ENCODE data around the gene RAB31. TPM values are rescaled to one million over a fixed set of nuclear protein-coding genes. Genes with fewer than 3 reads are reported as not detected.

The RAB31 gene
- total RNA-seq, 1 donor from 2014 or later: 18.9 TPM

DNA sequence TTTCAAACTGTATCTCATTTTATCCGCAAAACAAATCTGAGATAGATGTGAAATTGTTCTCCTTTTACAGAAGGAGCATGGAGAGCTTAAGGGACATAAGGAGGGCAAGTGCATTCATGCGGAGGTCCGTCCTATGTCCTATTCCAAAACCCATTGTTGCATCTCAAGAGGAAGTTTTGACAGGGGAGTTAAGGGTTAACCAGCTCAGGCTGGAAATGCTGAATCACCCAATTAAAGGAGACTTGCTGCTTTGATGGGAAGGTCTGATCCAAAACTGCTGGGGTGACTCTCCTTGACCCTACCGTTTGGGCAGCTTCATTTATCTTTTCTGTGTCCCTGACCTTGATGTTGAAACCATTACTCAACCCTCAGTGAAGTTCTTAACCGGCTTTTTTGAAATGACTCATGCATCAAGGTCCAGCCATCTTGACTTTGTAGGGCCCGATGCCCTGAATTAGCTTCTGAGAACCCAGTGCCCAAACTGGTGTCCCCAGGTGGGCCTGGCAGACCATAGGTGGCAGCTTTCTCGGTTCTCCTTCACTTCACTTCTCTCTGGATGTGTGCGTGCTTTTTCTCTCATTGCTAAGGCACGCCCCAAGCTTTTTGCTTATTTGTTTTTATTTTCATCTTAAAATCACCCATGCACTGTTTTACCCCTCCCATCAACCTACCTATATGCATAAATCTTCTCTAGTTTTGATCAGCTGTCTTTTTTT lies 161.8 kb downstream of the RAB31 start:
- Mint-ChIP-seq H3K27ac (ENCODE audit: unreplicated experiment) (peak overlapping the region; percentile 93), H3K4me1 (peaks cover 32% of the 10 kb centered on the region), H3K9me3 (peaks cover 12% of the 10 kb centered on the region), H3K27me3 (ENCODE audit: low read depth) (no peaks in the 10 kb centered on the region), H3K36me3 (ENCODE audit: low read depth) (peaks cover 14% of the 10 kb centered on the region), H3K4me3 (no peak overlapping the region)
- DNase-seq (ENCODE audit: low read depth, low spot score): no peak
- TF ChIP-seq, protein P1, sequence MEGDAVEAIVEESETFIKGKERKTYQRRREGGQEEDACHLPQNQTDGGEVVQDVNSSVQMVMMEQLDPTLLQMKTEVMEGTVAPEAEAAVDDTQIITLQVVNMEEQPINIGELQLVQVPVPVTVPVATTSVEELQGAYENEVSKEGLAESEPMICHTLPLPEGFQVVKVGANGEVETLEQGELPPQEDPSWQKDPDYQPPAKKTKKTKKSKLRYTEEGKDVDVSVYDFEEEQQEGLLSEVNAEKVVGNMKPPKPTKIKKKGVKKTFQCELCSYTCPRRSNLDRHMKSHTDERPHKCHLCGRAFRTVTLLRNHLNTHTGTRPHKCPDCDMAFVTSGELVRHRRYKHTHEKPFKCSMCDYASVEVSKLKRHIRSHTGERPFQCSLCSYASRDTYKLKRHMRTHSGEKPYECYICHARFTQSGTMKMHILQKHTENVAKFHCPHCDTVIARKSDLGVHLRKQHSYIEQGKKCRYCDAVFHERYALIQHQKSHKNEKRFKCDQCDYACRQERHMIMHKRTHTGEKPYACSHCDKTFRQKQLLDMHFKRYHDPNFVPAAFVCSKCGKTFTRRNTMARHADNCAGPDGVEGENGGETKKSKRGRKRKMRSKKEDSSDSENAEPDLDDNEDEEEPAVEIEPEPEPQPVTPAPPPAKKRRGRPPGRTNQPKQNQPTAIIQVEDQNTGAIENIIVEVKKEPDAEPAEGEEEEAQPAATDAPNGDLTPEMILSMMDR (conservative IDR thresholded peaks at IDR 0.05): no peak

DNA sequence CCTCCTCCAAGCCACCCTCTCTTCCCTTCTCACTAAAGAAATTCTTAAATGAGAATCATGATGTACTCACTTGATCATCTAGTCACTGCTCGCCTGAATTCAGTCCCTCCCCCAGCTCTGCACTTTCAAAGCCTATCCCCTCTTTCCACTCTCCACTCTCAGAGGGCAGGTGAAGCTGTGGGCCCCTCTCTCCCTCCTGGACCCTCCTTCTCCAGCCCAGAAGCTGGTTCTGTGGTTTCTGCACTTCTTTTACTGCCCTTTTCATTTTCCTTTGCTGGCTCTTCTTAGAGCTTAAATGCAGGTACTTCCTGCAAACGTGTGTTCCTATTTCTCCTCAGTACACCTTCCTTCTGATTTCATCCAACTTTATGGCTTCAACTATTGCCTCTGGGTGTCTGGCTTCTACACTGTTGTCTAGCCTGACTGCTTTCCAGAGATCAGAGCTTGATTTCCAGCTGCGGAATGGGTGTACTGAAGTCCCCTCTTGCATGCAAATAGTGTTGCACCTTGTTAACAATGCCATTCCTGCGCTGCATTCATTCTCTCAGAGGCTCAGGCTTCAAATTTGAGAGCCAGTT lies 162.4 kb downstream of the RAB31 start:
- peak overlapping the region; percentile 93 for H3K27ac Mint-ChIP-seq (ENCODE audit: unreplicated experiment)

DNA sequence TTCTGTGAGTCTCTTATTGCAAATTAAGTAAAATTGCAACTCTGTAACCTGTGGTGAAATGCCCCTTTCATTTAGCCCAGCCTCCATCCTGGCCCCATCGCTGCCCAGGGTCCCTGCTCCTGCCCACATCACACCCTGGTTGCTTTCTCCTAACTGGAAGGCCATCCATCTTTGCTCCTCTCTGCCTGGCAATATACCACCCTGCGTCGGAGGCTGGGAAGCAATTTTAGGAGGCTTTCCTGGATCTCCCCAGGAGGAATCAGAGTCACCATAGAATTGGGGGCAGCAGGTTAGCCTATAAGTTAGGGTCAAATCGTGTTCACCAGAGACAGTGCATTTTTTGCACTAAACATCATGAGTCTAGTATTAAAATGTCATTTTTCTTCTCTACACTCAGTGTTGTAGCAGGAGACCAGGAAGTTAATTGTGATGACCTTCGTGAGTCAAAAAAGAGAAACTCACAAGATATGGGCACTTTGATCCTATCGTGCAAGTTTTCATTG lies 163.2 kb downstream of the RAB31 start:
- H3K36me3 Mint-ChIP-seq (ENCODE audit: low read depth): peaks cover 3% of the 10 kb centered on the region
- peaks cover 3% of the 10 kb centered on the region for H3K9me3 Mint-ChIP-seq
- H3K27ac Mint-ChIP-seq (ENCODE audit: unreplicated experiment): peak overlapping the region; percentile 44
- no peak for DNase-seq (ENCODE audit: low read depth, low spot score)
- peaks cover 32% of the 10 kb centered on the region for H3K4me1 Mint-ChIP-seq
- no peak overlapping the region for H3K4me3 Mint-ChIP-seq
- H3K27me3 Mint-ChIP-seq (ENCODE audit: low read depth): no peaks in the 10 kb centered on the region
- TF ChIP-seq, protein P1 (conservative IDR thresholded peaks at IDR 0.05): no peak

More for the DNA sequence above, 162.4 kb downstream of the RAB31 start:
- peaks cover 9% of the 10 kb centered on the region for H3K9me3 Mint-ChIP-seq
- peaks cover 11% of the 10 kb centered on the region for H3K36me3 Mint-ChIP-seq (ENCODE audit: low read depth)
- TF ChIP-seq, protein P1 (conservative IDR thresholded peaks at IDR 0.05): no peak
- no peak for DNase-seq (ENCODE audit: low read depth, low spot score)
- no peak overlapping the region for H3K4me3 Mint-ChIP-seq
- H3K4me1 Mint-ChIP-seq: peaks cover 32% of the 10 kb centered on the region
- no peaks in the 10 kb centered on the region for H3K27me3 Mint-ChIP-seq (ENCODE audit: low read depth)

DNA sequence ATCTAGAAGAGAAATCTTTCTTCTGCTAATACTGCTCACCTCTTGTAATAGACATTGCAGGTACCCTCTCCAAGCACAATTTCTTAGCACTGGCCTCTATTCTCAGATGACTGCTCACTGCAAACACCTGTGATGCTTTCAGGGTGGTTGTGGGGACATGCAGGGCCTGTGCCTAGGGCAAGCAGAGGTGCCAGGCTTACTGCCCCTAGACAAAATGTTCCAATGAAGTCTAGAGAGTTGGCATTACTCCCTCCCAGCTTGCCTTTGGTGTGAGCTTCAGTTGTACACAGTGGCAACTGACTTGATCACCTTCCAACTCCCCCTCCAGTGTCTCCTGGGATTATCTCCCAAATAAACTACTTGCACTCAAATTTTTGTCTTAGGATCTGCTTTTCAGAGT lies 164.7 kb downstream of the RAB31 start:
- no peaks in the 10 kb centered on the region for H3K36me3 Mint-ChIP-seq (ENCODE audit: low read depth)
- H3K4me1 Mint-ChIP-seq: peaks cover 32% of the 10 kb centered on the region
- no peaks in the 10 kb centered on the region for H3K9me3 Mint-ChIP-seq
- DNase-seq (ENCODE audit: low read depth, low spot score): no peak
- H3K27me3 Mint-ChIP-seq (ENCODE audit: low read depth): no peaks in the 10 kb centered on the region
- H3K27ac Mint-ChIP-seq (ENCODE audit: unreplicated experiment): no peak overlapping the region
- TF ChIP-seq, protein P1 (conservative IDR thresholded peaks at IDR 0.05): no peak
- H3K4me3 Mint-ChIP-seq: no peak overlapping the region

DNA sequence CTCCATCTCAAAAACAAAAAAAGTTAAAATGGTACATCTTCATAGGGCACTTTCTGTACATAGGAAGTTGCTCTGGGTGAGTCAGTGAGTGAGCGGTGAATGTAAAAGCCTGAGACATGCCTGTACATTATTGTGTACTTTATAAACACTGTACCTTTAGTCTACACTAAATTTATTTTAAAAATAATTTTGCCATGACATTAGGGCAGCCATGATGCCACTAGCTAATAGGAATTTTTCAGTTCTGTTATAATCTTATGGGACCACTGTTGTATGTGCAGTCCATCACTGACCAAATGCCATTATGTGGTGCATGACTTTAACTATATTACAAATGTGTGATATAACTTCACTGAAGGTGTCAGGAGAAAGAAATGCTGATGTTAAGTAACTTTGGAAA lies 166.6 kb downstream of the RAB31 start:
- Mint-ChIP-seq H3K27me3 (ENCODE audit: low read depth) (no peaks in the 10 kb centered on the region), H3K9me3 (no peaks in the 10 kb centered on the region), H3K4me3 (no peak overlapping the region), H3K4me1 (peaks cover 18% of the 10 kb centered on the region), H3K36me3 (ENCODE audit: low read depth) (no peaks in the 10 kb centered on the region), H3K27ac (ENCODE audit: unreplicated experiment) (no peak overlapping the region)
- DNase-seq (ENCODE audit: low read depth, low spot score): no peak
- TF ChIP-seq, protein P1 (conservative IDR thresholded peaks at IDR 0.05): no peak

Measured in neural crest cell (in vitro differentiated cells).